HepG2 (cell line): ENCODE measurements around the gene SMARCB1. TPM values are rescaled to one million over a fixed set of nuclear protein-coding genes. Genes with fewer than 3 reads are reported as not detected.

Source experiments
- KLF13 ChIP-seq: sonication (generic); formaldehyde crosslinking; IDR thresholded peaks from 2 replicates; pipeline ENCODE4 v1.4.0; 2020; ENCODE audit warnings: mild to moderate bottlenecking, missing genetic modification reagents
- SMAD9 ChIP-seq: sonication (generic); formaldehyde crosslinking; IDR thresholded peaks from 2 replicates; pipeline ENCODE4 v1.5.1; 2020; ENCODE audit warnings: mild to moderate bottlenecking, missing genetic modification reagents
- THYN1 ChIP-seq: sonication (generic); formaldehyde crosslinking; IDR thresholded peaks from 2 replicates; pipeline ENCODE4 v1.8.1; 2023; ENCODE audit warnings: low read depth, mild to moderate bottlenecking, moderate library complexity, missing genetic modification reagents, borderline replicate concordance
- ZBTB3 ChIP-seq: sonication (generic); formaldehyde crosslinking; IDR thresholded peaks from 2 replicates; pipeline ENCODE4 v1.4.0; 2020; ENCODE audit warnings: low read depth, mild to moderate bottlenecking, moderate library complexity, missing genetic modification reagents, borderline replicate concordance
- ZMAT3 ChIP-seq: sonication (generic); formaldehyde crosslinking; conservative IDR thresholded peaks from 2 replicates; pipeline ENCODE4 v1.7.0; 2021; ENCODE audit warnings: missing genetic modification reagents
- ZNF329 ChIP-seq: sonication (generic); formaldehyde crosslinking; IDR thresholded peaks from 2 replicates; pipeline ENCODE4 v1.9.0; 2021; ENCODE audit warnings: low read depth, mild to moderate bottlenecking, missing genetic modification reagents
- ZNF431 ChIP-seq: sonication (generic); formaldehyde crosslinking; IDR thresholded peaks from 2 replicates; pipeline ENCODE4 v1.9.0; 2022; ENCODE audit warnings: missing genetic modification reagents, low read depth, mild to moderate bottlenecking, borderline replicate concordance
- ZNF441 ChIP-seq: sonication (generic); formaldehyde crosslinking; IDR thresholded peaks from 2 replicates; pipeline ENCODE4 v1.7.0; 2021; ENCODE audit warnings: missing genetic modification reagents, borderline replicate concordance
- ZNF747 ChIP-seq: sonication (generic); formaldehyde crosslinking; IDR thresholded peaks from 2 replicates; pipeline ENCODE4 v1.8.1; 2023; ENCODE audit warnings: missing genetic modification reagents, mild to moderate bottlenecking, borderline replicate concordance
- polyA plus RNA-seq, 8 experiments: library from polyadenylated mRNA; depleted of rRNA in 3 of 8; stranded (reverse) in 7 of 8; unstranded in 1 of 8; fragments of >200 nt; fragmentation: Illumina TruSeq in 4 of 8; extraction: Trizol in 4 of 8; gene quantifications; 2 replicates each; pipeline versions ENCODE4 v1.2.1 to v1.2.3, GENCODE V29; 2011 to 2016; ENCODE audit warnings: low read depth in 4 of 8, missing spikeins in 1 of 8, mixed read lengths in 1 of 8; ENCODE audit not compliant: insufficient read depth in 1 of 8
- total RNA-seq, 5 experiments: library from RNA; depleted of rRNA; stranded (reverse); fragments of >200 nt; fragmentation: Illumina TruSeq; extraction: Trizol; gene quantifications; 2 replicates each; pipeline ENCODE4 v1.2.3, GENCODE V29; 2016; ENCODE audit warnings: low read depth in 1 of 5
- TF ChIP-seq, protein P1 (sequence below): sonication (generic); formaldehyde crosslinking; conservative IDR thresholded peaks from 2 replicates; pipeline ENCODE4 v1.4.0; 2020; ENCODE audit warnings: missing genetic modification reagents
- TF ChIP-seq, protein P2 (sequence below): fragments of 450-650 bp; IDR thresholded peaks from 2 replicates; pipeline ENCODE4 v1.6.1; 2017; ENCODE audit warnings: mild to moderate bottlenecking
- TF ChIP-seq, protein P3 (sequence below): IDR thresholded peaks from 2 replicates; pipeline ENCODE4 v1.6.1; 2016; ENCODE audit warnings: mild to moderate bottlenecking
- TF ChIP-seq, protein P4 (sequence below): sonication (generic); formaldehyde crosslinking; IDR thresholded peaks from 2 replicates; pipeline ENCODE4 v1.5.0; 2020; ENCODE audit warnings: mild to moderate bottlenecking, missing genetic modification reagents, borderline replicate concordance
- TF ChIP-seq, protein P5 (sequence below): sonication (generic); formaldehyde crosslinking; IDR thresholded peaks from 2 replicates; pipeline ENCODE4 v1.8.1; 2023; ENCODE audit warnings: mild to moderate bottlenecking, missing genetic modification reagents

Gene SMARCB1
- total and polyA plus RNA-seq, 2 of the 13 experiments (the other 11 are each of a cell fraction or from before 2014, with no cell fraction given), result 74.0 to 166 TPM

DNA sequence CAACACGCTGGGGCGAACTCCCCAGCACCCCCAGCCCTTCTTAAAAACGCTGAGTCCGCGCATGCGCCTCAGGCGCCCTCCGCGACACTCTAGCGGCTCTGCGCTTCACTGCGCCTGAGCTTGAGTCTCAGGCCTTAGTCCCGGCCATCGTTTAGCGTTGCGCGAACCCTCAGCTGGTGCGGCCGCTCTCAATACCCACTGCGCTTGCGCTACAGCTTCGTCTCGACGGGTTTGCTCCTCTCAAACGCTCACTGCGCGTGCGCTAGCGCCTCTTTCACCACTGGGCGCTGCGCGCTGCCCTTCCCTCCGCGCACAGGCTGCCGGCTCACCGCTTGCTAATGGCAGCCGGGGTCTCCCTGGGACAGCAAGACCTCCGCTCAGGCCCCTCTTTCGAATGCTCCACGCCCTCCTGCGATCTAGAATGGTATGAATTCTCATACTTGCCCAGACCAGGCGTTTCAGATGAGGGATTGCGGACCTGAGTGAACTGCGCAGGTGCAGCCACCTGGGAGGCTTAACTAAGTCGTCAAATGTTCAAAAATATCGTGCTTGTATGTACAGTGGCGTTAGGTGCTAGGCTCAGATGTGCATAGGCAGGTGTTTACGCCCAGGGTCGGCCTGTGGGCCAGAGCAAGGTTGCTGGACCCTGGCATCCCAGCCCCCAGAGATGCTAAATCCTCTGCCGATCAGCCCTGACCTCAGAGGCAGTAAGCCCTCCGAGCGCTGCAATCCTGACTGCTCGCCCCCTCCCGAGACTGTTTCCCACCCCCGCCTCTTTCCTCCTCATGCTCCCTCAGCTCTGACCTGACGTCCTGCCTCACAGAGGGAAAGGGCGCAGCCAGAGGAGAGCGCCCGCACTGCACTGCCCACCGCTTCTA, 71.1 kb downstream of the SMARCB1 start, which contains the start of gene SLC2A11 (continued):
- TF ChIP-seq, protein P1, sequence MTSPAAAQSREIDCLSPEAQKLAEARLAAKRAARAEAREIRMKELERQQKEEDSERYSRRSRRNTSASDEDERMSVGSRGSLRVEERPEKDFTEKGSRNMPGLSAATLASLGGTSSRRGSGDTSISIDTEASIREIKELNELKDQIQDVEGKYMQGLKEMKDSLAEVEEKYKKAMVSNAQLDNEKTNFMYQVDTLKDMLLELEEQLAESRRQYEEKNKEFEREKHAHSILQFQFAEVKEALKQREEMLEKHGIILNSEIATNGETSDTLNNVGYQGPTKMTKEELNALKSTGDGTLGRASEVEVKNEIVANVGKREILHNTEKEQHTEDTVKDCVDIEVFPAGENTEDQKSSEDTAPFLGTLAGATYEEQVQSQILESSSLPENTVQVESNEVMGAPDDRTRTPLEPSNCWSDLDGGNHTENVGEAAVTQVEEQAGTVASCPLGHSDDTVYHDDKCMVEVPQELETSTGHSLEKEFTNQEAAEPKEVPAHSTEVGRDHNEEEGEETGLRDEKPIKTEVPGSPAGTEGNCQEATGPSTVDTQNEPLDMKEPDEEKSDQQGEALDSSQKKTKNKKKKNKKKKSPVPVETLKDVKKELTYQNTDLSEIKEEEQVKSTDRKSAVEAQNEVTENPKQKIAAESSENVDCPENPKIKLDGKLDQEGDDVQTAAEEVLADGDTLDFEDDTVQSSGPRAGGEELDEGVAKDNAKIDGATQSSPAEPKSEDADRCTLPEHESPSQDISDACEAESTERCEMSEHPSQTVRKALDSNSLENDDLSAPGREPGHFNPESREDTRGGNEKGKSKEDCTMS (CRISPR knock-in tag), result no peak
- TF ChIP-seq, protein P2, sequence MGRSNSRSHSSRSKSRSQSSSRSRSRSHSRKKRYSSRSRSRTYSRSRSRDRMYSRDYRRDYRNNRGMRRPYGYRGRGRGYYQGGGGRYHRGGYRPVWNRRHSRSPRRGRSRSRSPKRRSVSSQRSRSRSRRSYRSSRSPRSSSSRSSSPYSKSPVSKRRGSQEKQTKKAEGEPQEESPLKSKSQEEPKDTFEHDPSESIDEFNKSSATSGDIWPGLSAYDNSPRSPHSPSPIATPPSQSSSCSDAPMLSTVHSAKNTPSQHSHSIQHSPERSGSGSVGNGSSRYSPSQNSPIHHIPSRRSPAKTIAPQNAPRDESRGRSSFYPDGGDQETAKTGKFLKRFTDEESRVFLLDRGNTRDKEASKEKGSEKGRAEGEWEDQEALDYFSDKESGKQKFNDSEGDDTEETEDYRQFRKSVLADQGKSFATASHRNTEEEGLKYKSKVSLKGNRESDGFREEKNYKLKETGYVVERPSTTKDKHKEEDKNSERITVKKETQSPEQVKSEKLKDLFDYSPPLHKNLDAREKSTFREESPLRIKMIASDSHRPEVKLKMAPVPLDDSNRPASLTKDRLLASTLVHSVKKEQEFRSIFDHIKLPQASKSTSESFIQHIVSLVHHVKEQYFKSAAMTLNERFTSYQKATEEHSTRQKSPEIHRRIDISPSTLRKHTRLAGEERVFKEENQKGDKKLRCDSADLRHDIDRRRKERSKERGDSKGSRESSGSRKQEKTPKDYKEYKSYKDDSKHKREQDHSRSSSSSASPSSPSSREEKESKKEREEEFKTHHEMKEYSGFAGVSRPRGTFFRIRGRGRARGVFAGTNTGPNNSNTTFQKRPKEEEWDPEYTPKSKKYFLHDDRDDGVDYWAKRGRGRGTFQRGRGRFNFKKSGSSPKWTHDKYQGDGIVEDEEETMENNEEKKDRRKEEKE, result no peak
- TF ChIP-seq KLF13 (CRISPR knock-in tag), result no peak
- TF ChIP-seq SMAD9 (CRISPR knock-in tag), result peak; percentile 59; the same call in 1 of the 2 replicates
- no peak for TF ChIP-seq ZNF441 (CRISPR knock-in tag)
- peak; percentile 54; the same call in 1 of the 2 replicates for TF ChIP-seq ZNF747
- TF ChIP-seq, protein P3, sequence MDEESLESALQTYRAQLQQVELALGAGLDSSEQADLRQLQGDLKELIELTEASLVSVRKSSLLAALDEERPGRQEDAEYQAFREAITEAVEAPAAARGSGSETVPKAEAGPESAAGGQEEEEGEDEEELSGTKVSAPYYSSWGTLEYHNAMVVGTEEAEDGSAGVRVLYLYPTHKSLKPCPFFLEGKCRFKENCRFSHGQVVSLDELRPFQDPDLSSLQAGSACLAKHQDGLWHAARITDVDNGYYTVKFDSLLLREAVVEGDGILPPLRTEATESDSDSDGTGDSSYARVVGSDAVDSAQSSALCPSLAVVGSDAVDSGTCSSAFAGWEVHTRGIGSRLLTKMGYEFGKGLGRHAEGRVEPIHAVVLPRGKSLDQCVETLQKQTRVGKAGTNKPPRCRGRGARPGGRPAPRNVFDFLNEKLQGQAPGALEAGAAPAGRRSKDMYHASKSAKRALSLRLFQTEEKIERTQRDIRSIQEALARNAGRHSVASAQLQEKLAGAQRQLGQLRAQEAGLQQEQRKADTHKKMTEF (CRISPR knock-in tag), result peak; percentile 34; the same call in 1 of the 2 replicates
- TF ChIP-seq, protein P4, sequence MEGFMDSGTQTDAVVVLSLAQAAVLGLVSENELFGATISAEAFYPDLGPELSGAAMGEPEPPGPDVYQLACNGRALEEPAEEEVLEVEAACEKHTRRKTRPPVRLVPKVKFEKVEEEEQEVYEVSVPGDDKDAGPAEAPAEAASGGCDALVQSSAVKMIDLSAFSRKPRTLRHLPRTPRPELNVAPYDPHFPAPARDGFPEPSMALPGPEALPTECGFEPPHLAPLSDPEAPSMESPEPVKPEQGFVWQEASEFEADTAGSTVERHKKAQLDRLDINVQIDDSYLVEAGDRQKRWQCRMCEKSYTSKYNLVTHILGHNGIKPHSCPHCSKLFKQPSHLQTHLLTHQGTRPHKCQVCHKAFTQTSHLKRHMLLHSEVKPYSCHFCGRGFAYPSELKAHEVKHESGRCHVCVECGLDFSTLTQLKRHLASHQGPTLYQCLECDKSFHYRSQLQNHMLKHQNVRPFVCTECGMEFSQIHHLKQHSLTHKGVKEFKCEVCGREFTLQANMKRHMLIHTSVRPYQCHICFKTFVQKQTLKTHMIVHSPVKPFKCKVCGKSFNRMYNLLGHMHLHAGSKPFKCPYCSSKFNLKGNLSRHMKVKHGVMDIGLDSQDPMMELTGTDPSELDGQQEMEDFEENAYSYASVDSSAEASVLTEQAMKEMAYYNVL (CRISPR knock-in tag), result no peak
- no peak for TF ChIP-seq ZMAT3
- TF ChIP-seq ZNF329, result no peak
- TF ChIP-seq ZBTB3 (CRISPR knock-in tag), result no peak
- TF ChIP-seq THYN1 (CRISPR knock-in tag), result no peak
- no peak; the same call in 1 of the 2 replicates for TF ChIP-seq ZNF431 (CRISPR knock-in tag)
- TF ChIP-seq, protein P5, sequence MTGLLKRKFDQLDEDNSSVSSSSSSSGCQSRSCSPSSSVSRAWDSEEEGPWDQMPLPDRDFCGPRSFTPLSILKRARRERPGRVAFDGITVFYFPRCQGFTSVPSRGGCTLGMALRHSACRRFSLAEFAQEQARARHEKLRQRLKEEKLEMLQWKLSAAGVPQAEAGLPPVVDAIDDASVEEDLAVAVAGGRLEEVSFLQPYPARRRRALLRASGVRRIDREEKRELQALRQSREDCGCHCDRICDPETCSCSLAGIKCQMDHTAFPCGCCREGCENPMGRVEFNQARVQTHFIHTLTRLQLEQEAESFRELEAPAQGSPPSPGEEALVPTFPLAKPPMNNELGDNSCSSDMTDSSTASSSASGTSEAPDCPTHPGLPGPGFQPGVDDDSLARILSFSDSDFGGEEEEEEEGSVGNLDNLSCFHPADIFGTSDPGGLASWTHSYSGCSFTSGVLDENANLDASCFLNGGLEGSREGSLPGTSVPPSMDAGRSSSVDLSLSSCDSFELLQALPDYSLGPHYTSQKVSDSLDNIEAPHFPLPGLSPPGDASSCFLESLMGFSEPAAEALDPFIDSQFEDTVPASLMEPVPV (CRISPR knock-in tag), result no peak
